HUES64 (cell line): ENCODE results near the gene NTF3.
A peak's percentile ranks its signal among the peaks of the same experiment; 100 is the strongest.

Source experiments
- H3K27ac ChIP-seq: 2 replicates; pipeline ENCODE4 v1.7.0; 2013; ENCODE audit warnings: low read depth, low read length, inconsistent platforms
- H3K27me3 ChIP-seq: 2 replicates; pipeline ENCODE4 v1.6.1; 2013; ENCODE audit warnings: mild to moderate bottlenecking, low read length; ENCODE audit not compliant: insufficient read depth
- H3K36me3 ChIP-seq: 2 replicates; pipeline ENCODE4 v1.6.1; 2013; ENCODE audit warnings: mild to moderate bottlenecking, low read length; ENCODE audit not compliant: insufficient read depth
- H3K4me1 ChIP-seq: 2 replicates; pipeline ENCODE4 v1.6.1; 2013; ENCODE audit warnings: mild to moderate bottlenecking, low read length, moderate library complexity; ENCODE audit not compliant: insufficient read depth
- H3K4me3 ChIP-seq: 2 replicates; pipeline ENCODE4 v1.5.1; 2013; ENCODE audit warnings: mild to moderate bottlenecking, low read length, moderate library complexity
- H3K9ac ChIP-seq: 2 replicates; pipeline ENCODE4 v1.6.1; 2013; ENCODE audit warnings: mild to moderate bottlenecking, low read depth, low read length
- H3K9me3 ChIP-seq: 2 replicates; pipeline ENCODE4 v1.6.1; 2013; ENCODE audit warnings: low read depth, low read length; ENCODE audit not compliant: insufficient read depth
- WGBS: fragments of 150-250, 120-280 bp; methylation state at CpG from one replicate; pipeline ENCODE4 v1.1.7; 2013; ENCODE audit warnings: missing lambda C conversion rate; 5-methylcytosine and 5-hydroxymethylcytosine counted together

The NTF3 gene

DNA sequence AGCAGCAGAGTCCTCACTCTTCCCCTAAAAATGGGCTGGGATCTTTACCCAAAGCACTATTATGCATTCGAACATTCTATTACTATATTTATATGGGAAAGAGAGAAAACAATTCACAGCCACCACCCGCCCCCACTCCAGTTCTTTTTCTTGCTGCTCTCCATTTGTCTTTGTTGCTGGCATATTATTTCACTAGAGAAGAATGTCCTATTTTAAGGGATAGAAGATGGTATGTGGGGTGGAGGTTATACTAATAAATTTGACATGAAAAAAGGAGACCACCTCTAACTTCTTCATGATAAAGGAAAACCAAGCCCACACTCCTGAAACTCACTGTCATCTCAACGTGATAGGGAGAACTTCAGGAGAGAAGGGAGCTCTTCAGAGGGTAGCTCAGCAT, 28.5 kb upstream of the NTF3 start:
- H3K4me1 ChIP-seq: no peaks in the 10 kb centered on the region; the same call in 1 of the 2 replicates
- no peaks in the 10 kb centered on the region for H3K9me3 ChIP-seq
- H3K4me3 ChIP-seq: no peak overlapping the region
- no peak overlapping the region for H3K27ac ChIP-seq
- 33% methylated on average over 1 of the region's 3 CpGs for WGBS
- H3K9ac ChIP-seq: no peak overlapping the region
- H3K36me3 ChIP-seq: no peaks in the 10 kb centered on the region
- H3K27me3 ChIP-seq: no peaks in the 10 kb centered on the region

DNA sequence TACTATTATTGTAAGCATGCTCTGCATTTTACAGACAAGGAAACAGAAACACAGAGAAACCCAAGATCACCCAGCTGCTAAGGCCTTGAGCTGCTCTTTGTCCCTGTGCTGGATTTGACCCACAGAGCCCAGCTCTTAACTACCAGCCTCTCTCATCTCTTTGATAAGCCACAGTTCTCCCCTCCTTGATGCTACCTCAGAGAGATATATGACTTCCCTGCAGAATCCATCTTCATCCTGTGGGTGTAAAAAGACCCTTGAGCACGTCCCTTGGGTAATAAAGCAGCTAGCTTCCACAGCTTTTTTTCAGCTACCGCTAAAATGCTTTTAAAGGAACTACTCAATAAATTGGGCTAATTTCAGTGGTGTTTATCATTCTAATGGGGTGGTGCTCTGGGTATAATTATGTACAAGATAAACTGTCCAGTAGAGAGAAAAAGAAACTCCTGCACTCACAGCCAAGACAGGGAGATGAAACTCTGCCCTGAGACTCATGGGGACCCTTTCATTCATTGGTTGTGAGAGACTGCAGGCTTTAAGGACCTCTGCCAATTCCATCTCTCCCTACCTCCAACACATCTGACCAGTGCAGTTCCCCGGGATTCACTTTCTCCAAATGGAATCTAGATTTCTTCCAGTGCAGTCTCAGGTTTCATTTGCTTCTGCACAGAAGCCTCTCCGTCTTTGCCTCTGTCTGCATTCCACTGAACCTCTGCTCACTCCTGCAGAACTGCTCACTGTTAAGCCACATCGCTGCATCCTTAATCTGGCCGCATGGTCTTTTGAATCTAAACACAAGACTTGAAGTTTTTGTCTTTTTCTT, 24.7 kb upstream of the NTF3 start:
- no peak overlapping the region for H3K4me3 ChIP-seq
- H3K9me3 ChIP-seq: peaks cover 6% of the 10 kb centered on the region
- H3K27ac ChIP-seq: no peak overlapping the region
- no peaks in the 10 kb centered on the region for H3K27me3 ChIP-seq
- H3K9ac ChIP-seq: no peak overlapping the region
- no peaks in the 10 kb centered on the region for H3K36me3 ChIP-seq
- H3K4me1 ChIP-seq: no peaks in the 10 kb centered on the region
- 85% methylated on average over 6 of the region's 6 CpGs for WGBS

- no peaks in the 10 kb centered on the region for H3K36me3 ChIP-seq
- no peak overlapping the region for H3K9ac ChIP-seq
- H3K9me3 ChIP-seq: peaks cover 6% of the 10 kb centered on the region
- no CpG with 5 or more reads among the region's 1 CpG for WGBS
- no peaks in the 10 kb centered on the region for H3K27me3 ChIP-seq
- H3K4me3 ChIP-seq: no peak overlapping the region
- no peak overlapping the region for H3K27ac ChIP-seq
- no peaks in the 10 kb centered on the region for H3K4me1 ChIP-seq
These were observed 22.3 kb upstream of the NTF3 start for GRCh38 chr12:5409619-5410018.

DNA sequence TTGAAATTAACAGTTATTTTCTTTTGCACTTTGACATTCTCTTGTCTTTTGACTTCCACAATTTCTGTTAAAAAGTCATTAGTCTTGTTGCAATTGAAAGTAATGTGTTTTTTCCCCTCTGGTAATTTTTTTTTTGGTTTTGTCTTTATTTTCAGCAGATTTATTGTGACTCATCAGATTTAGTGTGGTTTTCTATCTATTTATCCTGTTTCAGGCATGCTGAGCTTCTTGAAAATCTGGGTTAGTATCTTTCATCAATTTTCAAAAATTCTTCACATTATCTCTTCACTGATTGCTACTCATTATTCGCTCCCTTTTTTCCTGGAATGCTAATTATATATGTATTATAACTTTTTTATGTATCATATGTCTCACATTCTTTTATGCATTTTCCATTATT, 15.3 kb upstream of the NTF3 start:
- Histone ChIP-seq H3K27ac (no peak overlapping the region), H3K27me3 (no peaks in the 10 kb centered on the region), H3K36me3 (no peaks in the 10 kb centered on the region), H3K9ac (no peak overlapping the region), H3K4me1 (no peaks in the 10 kb centered on the region), H3K4me3 (no peak overlapping the region), H3K9me3 (peaks cover under 1% of the 10 kb centered on the region; the same call in 1 of the 2 replicates)
- WGBS: no CpG with 5 or more reads among the region's 1 CpG

GRCh38 chr12:5417500-5417899, 14.4 kb upstream of the NTF3 start:
- H3K4me1 ChIP-seq: no peaks in the 10 kb centered on the region
- H3K36me3 ChIP-seq: no peaks in the 10 kb centered on the region
- H3K27ac ChIP-seq: no peak overlapping the region
- no peaks in the 10 kb centered on the region for H3K27me3 ChIP-seq
- H3K4me3 ChIP-seq: no peak overlapping the region
- H3K9me3 ChIP-seq: no peaks in the 10 kb centered on the region
- no peak overlapping the region for H3K9ac ChIP-seq

GRCh38 chr12:5428332-5429221, 3.3 kb upstream of the NTF3 start:
- H3K9ac ChIP-seq: 0 out of 2 replicates have a peak overlapping the region, but pooled peaks have one; percentile 12
- H3K27me3 ChIP-seq: peaks cover 47% of the 10 kb centered on the region
- H3K4me1 ChIP-seq: peaks cover 19% of the 10 kb centered on the region
- 11% methylated on average over 14 of the region's 14 CpGs for WGBS
- H3K9me3 ChIP-seq: no peaks in the 10 kb centered on the region
- H3K36me3 ChIP-seq: no peaks in the 10 kb centered on the region
- peak overlapping the region; percentile 44 for H3K4me3 ChIP-seq
- no peak overlapping the region for H3K27ac ChIP-seq

GRCh38 chr12:5429741-5430557, 2.0 kb upstream of the NTF3 start:
- no peak overlapping the region for H3K27ac ChIP-seq
- H3K9me3 ChIP-seq: no peaks in the 10 kb centered on the region
- peaks cover 60% of the 10 kb centered on the region for H3K27me3 ChIP-seq
- H3K36me3 ChIP-seq: no peaks in the 10 kb centered on the region
- peak overlapping the region; percentile 64 for H3K4me3 ChIP-seq
- no peak overlapping the region for H3K9ac ChIP-seq
- peaks cover 26% of the 10 kb centered on the region for H3K4me1 ChIP-seq
- under 1% methylated on average over 23 of the region's 23 CpGs for WGBS

GRCh38 chr12:5430641-5431603, 986 bp upstream of the NTF3 start:
- Histone ChIP-seq H3K4me1 (peaks cover 26% of the 10 kb centered on the region), H3K36me3 (no peaks in the 10 kb centered on the region), H3K27me3 (peaks cover 70% of the 10 kb centered on the region), H3K9ac (no peak overlapping the region), H3K4me3 (peak overlapping the region; percentile 64), H3K9me3 (no peaks in the 10 kb centered on the region), H3K27ac (no peak overlapping the region)
- WGBS: 1% methylated on average over 56 of the region's 58 CpGs

- no peak overlapping the region for H3K9ac ChIP-seq
- under 1% methylated on average over 59 of the region's 59 CpGs for WGBS
- peak overlapping the region; percentile 64 for H3K4me3 ChIP-seq
- H3K9me3 ChIP-seq: no peaks in the 10 kb centered on the region
- H3K27ac ChIP-seq: no peak overlapping the region
- peaks cover 89% of the 10 kb centered on the region for H3K27me3 ChIP-seq
- peaks cover 23% of the 10 kb centered on the region for H3K4me1 ChIP-seq
- H3K36me3 ChIP-seq: no peaks in the 10 kb centered on the region
These were observed 1.4 kb downstream of the NTF3 start for GRCh38 chr12:5433081-5433844.
